OCI-LY1 (cell line): ENCODE measurements around the gene TRAPPC12.

Source experiments
- EZH2 ChIP-seq: fragments of 200-600 bp; sonication (generic), shearing (Covaris generic); IDR thresholded peaks from 2 replicates; pipeline ENCODE4 v1.8.0; 2017; ENCODE audit warnings: borderline replicate concordance, mixed run types, mild to moderate bottlenecking, antibody characterized with exemption, low read length, moderate library complexity, mixed read lengths
- TF ChIP-seq, protein P1 (sequence below): fragments of 200-600 bp; sonication (generic), shearing (Covaris generic); IDR thresholded peaks from 2 replicates; pipeline ENCODE4 v1.5.1; 2017; ENCODE audit warnings: mild to moderate bottlenecking, antibody characterized with exemption, low read length, moderate library complexity, mixed read lengths

DNA sequence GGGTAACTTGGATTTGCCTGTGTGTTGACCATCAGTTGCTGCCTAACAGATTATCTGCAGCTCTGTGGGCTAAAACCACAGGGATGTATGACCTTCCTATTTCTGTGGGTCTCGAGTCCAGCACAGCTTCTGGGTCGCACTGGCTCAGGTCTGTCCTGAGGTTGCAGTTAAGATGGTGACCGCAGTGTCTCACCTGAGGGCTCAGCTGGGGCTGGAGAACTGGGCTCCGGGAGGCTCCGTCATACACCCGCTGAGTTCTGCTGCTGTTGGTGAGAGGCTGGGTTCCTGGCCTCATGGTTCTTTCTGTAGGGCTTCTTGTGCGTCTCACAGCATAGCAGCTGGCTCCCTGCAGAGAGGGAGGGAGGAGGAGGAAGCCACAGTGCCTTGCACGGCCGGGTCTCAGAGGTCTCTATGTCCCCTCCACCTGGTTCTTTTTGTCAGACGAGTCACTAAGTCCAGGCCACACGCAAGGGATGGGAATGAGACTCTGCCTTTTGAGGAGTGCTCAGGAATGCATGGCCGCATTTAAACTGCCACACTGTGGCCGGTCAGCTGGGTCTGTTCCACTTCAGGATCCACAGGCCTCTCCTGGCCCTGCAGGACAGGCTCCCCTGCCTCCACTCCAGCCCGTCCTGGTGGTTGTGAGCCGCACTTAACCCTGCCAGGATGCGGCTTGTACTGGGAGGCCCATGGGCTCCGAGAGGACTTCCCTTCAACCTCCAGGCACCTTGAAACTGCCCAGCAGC is 72.6 kb downstream of the TRAPPC12 start:
- TF ChIP-seq, protein P1, sequence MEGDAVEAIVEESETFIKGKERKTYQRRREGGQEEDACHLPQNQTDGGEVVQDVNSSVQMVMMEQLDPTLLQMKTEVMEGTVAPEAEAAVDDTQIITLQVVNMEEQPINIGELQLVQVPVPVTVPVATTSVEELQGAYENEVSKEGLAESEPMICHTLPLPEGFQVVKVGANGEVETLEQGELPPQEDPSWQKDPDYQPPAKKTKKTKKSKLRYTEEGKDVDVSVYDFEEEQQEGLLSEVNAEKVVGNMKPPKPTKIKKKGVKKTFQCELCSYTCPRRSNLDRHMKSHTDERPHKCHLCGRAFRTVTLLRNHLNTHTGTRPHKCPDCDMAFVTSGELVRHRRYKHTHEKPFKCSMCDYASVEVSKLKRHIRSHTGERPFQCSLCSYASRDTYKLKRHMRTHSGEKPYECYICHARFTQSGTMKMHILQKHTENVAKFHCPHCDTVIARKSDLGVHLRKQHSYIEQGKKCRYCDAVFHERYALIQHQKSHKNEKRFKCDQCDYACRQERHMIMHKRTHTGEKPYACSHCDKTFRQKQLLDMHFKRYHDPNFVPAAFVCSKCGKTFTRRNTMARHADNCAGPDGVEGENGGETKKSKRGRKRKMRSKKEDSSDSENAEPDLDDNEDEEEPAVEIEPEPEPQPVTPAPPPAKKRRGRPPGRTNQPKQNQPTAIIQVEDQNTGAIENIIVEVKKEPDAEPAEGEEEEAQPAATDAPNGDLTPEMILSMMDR: no peak
- no peak for TF ChIP-seq EZH2
